Adrenal gland (tissue), 19 donors: Measurements from ENCODE around the gene KLF15. TPM values are rescaled to one million over a fixed set of nuclear protein-coding genes. Genes with fewer than 3 reads are reported as not detected.
A peak's percentile ranks its signal among the peaks of the same experiment; 100 is the strongest.

Experiments used
- DNase-seq, 7 donors: peaks; one replicate each; pipeline ENCODE4 v3.0.0-alpha.2; 2019 to 2020
- H3K27ac ChIP-seq, 5 donors: fragments of 200-600 bp; sonication (generic) in 4 of 5; 1 replicate in 3 of 5; 2 replicates in 2 of 5; pipeline versions ENCODE4 v1.5.1 to v1.8.0; 2016 to 2020; ENCODE audit warnings: mild to moderate bottlenecking in 1 of 5
- H3K27me3 ChIP-seq: fragments of 200-600 bp; 2 replicates; pipeline ENCODE4 v1.8.0; 2021
- H3K36me3 ChIP-seq, 2 donors: fragments of 200-600 bp; replicated peaks in 1 of 2; 1 replicate in 1 of 2; 2 replicates in 1 of 2; pipeline versions ENCODE4 v1.5.1 to v1.8.0; 2018 to 2022
- H3K4me1 ChIP-seq, 2 donors: fragments of 200-600 bp; replicated peaks in 1 of 2; 1 replicate in 1 of 2; 2 replicates in 1 of 2; pipeline versions ENCODE4 v1.5.1 to v1.8.0; 2018 to 2021
- H3K4me3 ChIP-seq, 4 donors: fragments of 200-600 bp; sonication (generic) in 3 of 4; one replicate each; pipeline ENCODE4 v1.5.1; 2016 to 2018
- H3K9me3 ChIP-seq, 3 donors: fragments of 200-600 bp; sonication (generic) in 1 of 3; replicated peaks in 1 of 3; 1 replicate in 2 of 3; 2 replicates in 1 of 3; pipeline versions ENCODE4 v1.5.1 to v1.8.0; 2016 to 2021
- CTCF ChIP-seq, 6 experiments: fragments of 450-650 bp in 4 of 6; fragments of 200-600 bp in 2 of 6; sonication (generic) in 1 of 6; IDR thresholded peaks; 1 replicate in 5 of 6; 2 replicates in 1 of 6; pipeline versions ENCODE4 v1.5.1 to v1.8.0; 2016 to 2021; ENCODE audit warnings: antibody characterized with exemption in 6 of 6, mild to moderate bottlenecking in 2 of 6, moderate library complexity in 1 of 6
- POLR2A ChIP-seq, 2 donors: fragments of 450-650 bp; IDR thresholded peaks; one replicate each; pipeline ENCODE4 v1.6.1; 2017; ENCODE audit warnings: antibody characterized with exemption in 2 of 2, mild to moderate bottlenecking in 2 of 2, moderate library complexity in 1 of 2
- WGBS, 4 donors: extraction: QIAGEN DNeasy Blood & Tissue Kit in 2 of 4; methylation state at CpG; one replicate each; pipeline versions ENCODE4 v1.1.5 to v1.1.7; 2013 to 2017; 5-methylcytosine and 5-hydroxymethylcytosine counted together
- intact Hi-C, 2 donors: fragments of 100-400 bp; cut with DNase I; formaldehyde crosslinking; loops; one replicate each; pipeline versions ENCODE4 v1.14.1 to v1.15.0; 2022 to 2023
- long read RNA-seq, 10 donors: library from polyadenylated mRNA in 3 of 10; unstranded in 2 of 10; stranded (forward) in 1 of 10; transcript quantifications; one replicate each; pipeline ENCODE4 v2.0.0 and lab custom pipeline, GENCODE V29; 2021 to 2026
- polyA plus RNA-seq, 3 donors: library from polyadenylated mRNA; stranded (reverse); fragments of 200-250 nt in 2 of 3; fragments of 350-450 nt in 1 of 3; fragmentation: Illumina TruSeq in 1 of 3; extraction: RNeasy Lipid Tissue Mini Kit (QIAGEN cat#74804) in 1 of 3; gene quantifications; one replicate each; pipeline ENCODE4 v1.2.3, GENCODE V29; 2013 to 2014
- total RNA-seq, 9 donors: library from RNA; depleted of rRNA in 4 of 9; stranded (reverse); fragments of >200 nt in 4 of 9; fragments of 120-200 nt in 1 of 9; fragmentation: NEBNext Ultra II Directional in 1 of 9; extraction: Animal tissue kit (Norgen Biotek cat#: 25700) in 1 of 9; gene quantifications; one replicate each; pipeline versions ENCODE4 v1.1.0 to v1.2.4, GENCODE V29; 2013 to 2023
- donor health status: healthy with polysubstance abuse.
- donor health status: Bipolar disorder and iron deficiency.
- donor health status: DM: yes; HTN: yes; CAD: no.
- donor health status: DM: no; HTN: no; CAD: no.
- donor health status: DM: no; HTN: no; CAD: no.
- donor health status: DM: yes; HTN: yes; CAD: no.

The KLF15 gene
- total RNA-seq (10 to 100 TPM in 7 of 9 donors, 1 to 10 TPM in 2; 2.0 to 22.4 (median 13.5) TPM), polyA plus RNA-seq (10 to 100 TPM in 1 of 3 donors, 1 to 10 TPM in 2; 3.6 to 10.8 (median 8.3) TPM)
- long read RNA-seq, donor 1, partial matches to known transcripts = 0 of 1 reads
- long read RNA-seq, donor 1, other reads (novel, unspliced or antisense) = 0 of 1 reads
- long read RNA-seq, donor 2 = 0 reads
- long read RNA-seq, donor 3 = 0 reads
- long read RNA-seq, donor 4 = 0 reads
- long read RNA-seq, donor 5, partial matches to known transcripts = 0 of 1 reads
- long read RNA-seq, donor 5, other reads (novel, unspliced or antisense) = 1 of 1 reads
- long read RNA-seq, donor 6 = 0 reads
- long read RNA-seq, donor 7 = 0 reads
- long read RNA-seq, donor 8, partial matches to known transcripts = 0 of 1 reads
- long read RNA-seq, donor 8, other reads (novel, unspliced or antisense) = 0 of 1 reads
- long read RNA-seq, donor 9 = 0 reads
- long read RNA-seq, donor 10 = 0 reads

- peaks cover 5 to 25% of the 10 kb centered on the region in 2 donors for H3K4me1 ChIP-seq
- WGBS, 4 donors = 0 to 1% (median 0%) methylated on average over 6 to 86 of the region's 86 CpGs
- peak within 1 kb of the TSS; percentile 5 to 91 (median 58) for H3K4me3 ChIP-seq
- peak; percentile 82 to 92 (median 90) for DNase-seq
- intact Hi-C loops = no loop called here
- no peaks in the 10 kb centered on the region for H3K27me3 ChIP-seq
- H3K36me3 ChIP-seq = no peaks in the 10 kb centered on the region
- H3K27ac ChIP-seq = peak within 1 kb of the TSS; percentile 38 to 98 (median 90)
- H3K9me3 ChIP-seq = no peaks in the 10 kb centered on the region
- TF ChIP-seq CTCF (IDR thresholded peaks at IDR 0.05) = no peak
- peak; percentile 78 to 82 for TF ChIP-seq POLR2A (IDR thresholded peaks at IDR 0.05)
Measured at GRCh38 chr3:126357295-126358037, at the start of gene KLF15. KLF15 (minus strand) TSS chr3:126357408; CDS start chr3:126352922, 4,486 bp downstream.

- TF ChIP-seq CTCF (IDR thresholded peaks at IDR 0.05) (no peak), POLR2A (IDR thresholded peaks at IDR 0.05) (no peak)
- Histone ChIP-seq H3K27ac (no peak overlapping the region), H3K27me3 (no peaks in the 10 kb centered on the region), H3K36me3 (no peaks in the 10 kb centered on the region), H3K4me3 (no peak overlapping the region), H3K9me3 (no peaks in the 10 kb centered on the region), H3K4me1 (no peaks in the 10 kb centered on the region)
- peak in 1 of 7 donors; percentile 9 for DNase-seq
- 79 to 91% (median 86%) methylated on average over 12 to 15 of the region's 15 CpGs for WGBS, 4 donors
- intact Hi-C loops = no loop called here
Measured at GRCh38 chr3:126406389-126407296, 49.4 kb upstream of the KLF15 start.

- intact Hi-C loops = no loop called here
- TF ChIP-seq CTCF (IDR thresholded peaks at IDR 0.05) (no peak), POLR2A (IDR thresholded peaks at IDR 0.05) (no peak)
- no peaks in the 10 kb centered on the region for H3K36me3 ChIP-seq
- no peak overlapping the region for H3K4me3 ChIP-seq
- no peak overlapping the region for H3K27ac ChIP-seq
- WGBS, 4 donors = 76 to 87% (median 84%) methylated on average over 12 of the region's 12 CpGs
- DNase-seq = peak in 2 of 7 donors; percentile 6 to 36
- H3K27me3 ChIP-seq = no peaks in the 10 kb centered on the region
- no peaks in the 10 kb centered on the region for H3K9me3 ChIP-seq
- H3K4me1 ChIP-seq = no peaks in the 10 kb centered on the region
Measured at GRCh38 chr3:126402666-126403302, 45.6 kb upstream of the KLF15 start.
